NCI-H2107 treated with DMSO at 0.1 percent for 48 hours (cell line): ENCODE data around the gene B3GNT5.
"Not testable (repeated sequence)": the region's sequence is repeated elsewhere in the genome, so short reads cannot be mapped to it uniquely, and the experiment has no call there.

Experiments used
- DNase-seq: peaks from one replicate; lab custom pipeline; 2025; ENCODE audit not compliant: unreplicated experiment; lab: John Stamatoyannopoulos, UW

Gene B3GNT5

GRCh38 chr3:183229178-183229577, 23.9 kb upstream of the B3GNT5 start:
- DNase-seq = no peak

DNA sequence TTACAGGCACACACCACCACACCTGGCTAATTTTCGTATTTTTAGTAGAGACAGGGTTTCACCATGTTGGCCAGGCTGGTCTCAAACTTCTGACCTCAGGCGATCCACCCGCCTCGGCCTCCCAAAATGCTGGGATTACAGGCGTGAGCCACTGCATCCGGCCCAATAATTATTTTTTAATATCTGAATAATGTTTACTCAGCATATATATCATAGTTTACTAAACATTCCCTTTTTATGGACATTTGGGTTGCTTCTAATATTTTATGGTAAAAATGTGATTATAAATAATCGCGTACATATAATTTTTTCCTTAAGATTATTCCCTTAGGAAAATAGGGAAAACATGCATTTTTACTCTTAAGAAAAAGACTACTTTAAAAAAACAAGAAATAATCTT, 22.8 kb upstream of the B3GNT5 start:
- not testable (repeated sequence) for DNase-seq

DNA sequence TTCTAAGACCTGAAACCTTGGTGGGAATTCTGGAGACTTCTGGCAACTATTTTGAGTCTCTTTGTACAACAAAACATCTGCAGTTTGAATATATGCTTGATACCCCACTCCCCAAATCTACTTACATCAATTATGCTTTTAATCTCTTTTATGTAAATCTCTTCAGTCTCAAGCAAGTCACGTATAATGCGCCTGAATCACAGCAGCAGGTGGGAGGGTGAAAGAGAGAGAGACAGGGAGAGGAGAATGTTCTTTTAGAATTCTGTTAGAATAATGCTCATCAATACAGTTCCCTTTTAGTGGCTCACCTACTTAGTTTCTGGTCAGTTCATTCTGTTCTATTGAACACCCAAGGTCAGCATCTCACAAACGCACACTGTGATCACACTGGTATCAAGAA, 22.2 kb upstream of the B3GNT5 start:
- no peak for DNase-seq

DNA sequence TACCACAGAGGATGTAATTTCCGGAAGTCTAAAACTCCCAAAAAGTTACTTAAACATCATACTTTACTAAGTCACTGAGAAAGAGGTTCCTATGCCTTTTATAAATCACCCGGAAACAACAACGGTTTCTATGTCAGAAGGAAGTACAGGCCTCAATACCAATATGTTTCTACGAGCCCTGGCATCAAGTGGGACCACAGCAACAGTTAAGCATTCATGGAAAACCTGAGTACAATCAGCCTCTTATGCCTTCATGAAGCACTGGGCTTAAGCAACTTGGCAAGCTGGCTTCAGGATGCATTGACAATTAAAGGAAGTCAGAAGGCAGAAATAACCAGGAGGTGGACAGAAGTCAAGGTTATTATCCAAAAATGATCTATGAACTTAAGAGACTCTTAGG, 19.1 kb upstream of the B3GNT5 start:
- no peak for DNase-seq

GRCh38 chr3:183239046-183239445, 14.0 kb upstream of the B3GNT5 start:
- no peak for DNase-seq

GRCh38 chr3:183242431-183242830, 10.6 kb upstream of the B3GNT5 start:
- DNase-seq = no peak

DNA sequence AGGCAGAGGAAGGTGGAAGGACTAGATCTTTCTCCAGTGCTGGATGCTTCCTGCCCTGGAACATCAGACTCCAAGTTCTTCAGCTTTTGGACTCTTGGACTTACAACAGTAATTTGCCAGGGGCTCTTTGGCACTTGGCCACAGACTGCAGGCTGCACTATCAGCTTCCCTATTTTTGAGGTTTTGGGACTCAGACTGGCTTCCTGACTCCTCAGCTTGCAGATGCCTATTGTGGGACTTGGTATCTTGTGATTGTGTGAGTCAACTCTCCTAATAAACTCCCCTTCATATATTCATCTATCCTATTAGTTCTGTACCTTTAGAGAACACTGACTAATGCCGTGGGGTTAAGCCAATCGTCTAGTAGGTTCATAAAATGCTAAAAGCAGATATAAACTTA, 8.8 kb upstream of the B3GNT5 start:
- no peak for DNase-seq

DNA sequence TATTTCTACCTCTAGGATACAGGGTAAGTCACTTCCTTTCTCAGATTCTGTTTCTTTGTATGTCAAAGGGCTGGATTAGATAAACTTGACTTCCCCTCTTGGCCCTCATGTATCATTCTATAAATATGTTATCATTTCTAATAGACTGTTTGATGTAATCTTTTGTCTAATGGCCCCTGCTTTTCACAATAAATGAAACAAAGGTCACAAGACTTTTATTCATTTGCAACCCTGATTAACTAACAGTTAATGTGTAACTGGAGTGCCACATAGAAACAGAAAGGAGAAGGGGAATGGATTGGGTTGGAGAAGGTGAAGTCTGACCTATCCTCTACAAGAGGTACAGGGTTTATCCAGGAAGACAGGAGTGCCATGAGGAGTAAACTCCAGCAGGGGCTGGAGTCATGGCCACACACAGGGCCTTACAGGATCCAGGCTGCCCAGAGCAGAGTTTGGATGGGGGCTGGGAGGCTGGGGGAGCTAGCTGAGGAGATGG, 8.0 kb upstream of the B3GNT5 start:
- DNase-seq = no peak

- DNase-seq = no peak
Measured at GRCh38 chr3:183247011-183247589, 6.0 kb upstream of the B3GNT5 start.

DNA sequence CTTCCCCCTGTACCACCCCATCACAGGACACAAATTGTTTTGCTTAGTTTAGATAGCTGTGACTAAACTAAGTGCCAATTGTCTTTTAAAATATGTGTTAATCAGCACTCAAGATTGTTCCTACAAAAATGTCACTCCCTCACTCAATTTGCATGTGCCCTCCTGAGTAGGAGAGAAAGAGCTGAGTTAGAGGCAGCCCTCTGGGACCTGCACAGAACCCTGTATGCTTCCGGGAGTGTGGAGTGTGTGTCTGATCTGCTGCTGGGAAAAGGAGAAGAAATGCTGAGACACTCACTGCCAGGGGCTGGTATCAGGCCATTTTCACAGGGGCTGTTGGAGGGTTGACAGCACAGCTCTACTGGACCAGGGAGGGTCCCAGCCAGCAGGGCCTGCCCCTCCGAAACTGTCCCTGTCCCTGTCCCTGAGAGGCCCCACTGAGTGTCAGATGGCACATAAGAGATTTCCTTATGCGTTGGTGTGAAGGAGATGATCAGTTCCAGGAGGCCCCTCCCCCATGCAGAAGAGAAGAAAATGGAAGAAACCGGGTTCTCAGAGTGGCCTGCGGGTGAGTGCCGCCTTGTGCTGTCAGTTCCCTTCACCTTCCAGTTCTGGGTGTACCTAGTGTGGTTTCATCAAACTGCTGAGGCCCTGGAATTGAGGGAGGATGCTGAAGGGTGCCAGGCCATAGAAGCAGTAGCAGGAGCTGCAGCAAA, 3.9 kb upstream of the B3GNT5 start:
- no peak for DNase-seq

GRCh38 chr3:183252118-183252782, 803 bp upstream of the B3GNT5 start:
- DNase-seq = no peak

DNA sequence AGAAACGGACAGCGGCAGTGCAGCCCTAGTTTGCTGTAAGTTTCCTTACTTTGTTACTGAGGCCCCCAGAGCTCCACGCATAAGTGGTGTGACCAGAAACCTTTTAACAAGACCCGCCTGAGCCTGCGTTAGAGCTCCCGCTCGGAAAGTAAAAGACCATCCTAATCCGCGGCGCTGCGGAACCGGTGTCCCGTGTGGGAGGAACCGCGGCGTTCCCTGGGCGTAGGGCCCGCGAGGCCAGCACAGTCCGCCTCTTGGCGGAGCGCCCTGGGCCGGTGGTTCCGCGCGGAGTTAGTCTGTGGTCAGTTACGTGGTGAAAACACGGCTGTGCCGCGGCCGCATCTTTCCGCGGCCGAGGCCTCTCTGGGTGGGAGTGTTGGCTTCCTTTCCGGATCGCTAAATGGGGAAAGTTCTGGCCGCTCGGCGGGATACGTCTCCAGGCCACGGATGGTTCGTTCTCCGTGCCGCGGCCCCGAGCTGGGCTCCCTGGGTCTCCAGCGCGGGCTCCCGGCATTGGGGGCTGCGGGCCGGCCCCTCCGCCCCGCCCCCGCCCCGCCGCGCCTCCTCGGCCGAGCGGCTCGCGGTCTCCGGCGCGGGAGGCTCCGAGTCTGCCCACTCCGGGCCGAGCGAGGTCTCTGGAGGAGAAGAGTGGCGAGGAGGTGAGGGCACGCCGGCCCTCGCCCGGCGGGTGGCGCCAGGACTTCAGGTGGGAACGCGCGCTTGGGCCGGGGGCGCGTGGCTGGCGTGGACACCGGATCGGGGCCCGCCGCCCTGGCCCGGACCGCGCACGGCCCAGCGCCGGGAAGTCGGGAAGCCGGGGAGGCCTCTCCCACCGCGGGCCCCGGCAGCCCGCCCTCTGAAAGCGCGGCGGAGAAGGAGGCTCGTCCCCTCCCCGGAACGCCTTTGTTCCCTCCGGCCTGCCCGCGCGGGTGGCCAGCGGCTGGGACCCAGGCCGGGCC, 754 bp downstream of the B3GNT5 start:
- DNase-seq = peak; percentile 76

- peak; percentile 84 for DNase-seq
Measured at GRCh38 chr3:183254487-183255347, 1.7 kb downstream of the B3GNT5 start.

- no peak for DNase-seq
Measured at GRCh38 chr3:183255348-183255730, 2.3 kb downstream of the B3GNT5 start.

GRCh38 chr3:183259087-183259486, 6.0 kb downstream of the B3GNT5 start:
- no peak for DNase-seq

- DNase-seq = peak; percentile 84
Measured at GRCh38 chr3:183259621-183260020, 6.6 kb downstream of the B3GNT5 start.

- DNase-seq = no peak
Measured at GRCh38 chr3:183260167-183260904, 7.3 kb downstream of the B3GNT5 start.

DNA sequence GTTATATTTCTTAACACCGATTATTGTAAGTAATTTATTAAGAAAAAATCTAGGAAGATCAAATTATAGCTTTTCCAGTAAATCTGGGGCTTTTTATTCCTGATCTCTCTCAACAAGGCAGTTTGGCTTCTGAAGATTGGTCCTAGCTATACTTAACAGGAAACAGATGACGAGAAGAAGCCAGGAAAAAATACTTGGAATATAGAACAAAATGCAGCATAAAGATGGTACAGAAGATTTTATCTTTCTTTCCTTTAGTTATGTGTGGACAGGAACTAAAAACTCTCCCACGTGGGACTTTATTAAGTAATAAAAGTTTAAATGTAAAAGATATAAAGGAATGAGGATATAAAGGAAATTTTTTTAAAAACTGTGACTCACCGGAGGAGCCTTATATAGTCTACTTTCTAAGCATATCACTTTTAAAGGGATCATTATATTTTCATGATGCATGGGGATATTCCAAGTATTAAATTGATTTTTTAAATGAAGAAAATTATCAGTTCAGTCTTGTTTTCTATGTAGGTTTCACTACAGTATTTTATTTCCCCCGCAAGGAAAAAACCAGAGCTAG, 8.2 kb downstream of the B3GNT5 start:
- no peak for DNase-seq

GRCh38 chr3:183262875-183263378, 9.9 kb downstream of the B3GNT5 start:
- no peak for DNase-seq
